ENCODE measurements around the gene TRPC4AP.

GRCh38 chr20:35008411-35009342 is 83.9 kb downstream of the TRPC4AP start:
- TF ChIP-seq CTCF (IDR thresholded peaks at IDR 0.05) (no peak), POLR2AphosphoS5 (IDR thresholded peaks at IDR 0.05) (no peak), POLR2A (IDR thresholded peaks at IDR 0.05) (no peak), EP300 (IDR thresholded peaks at IDR 0.05; ENCODE audit: low read depth) (no peak)

All from transverse colon (tissue), 4 donors.